Kasumi-1 (cell line): Measurements from ENCODE around the gene FAM210B.
"Not testable (repeated sequence)": the region's sequence is repeated elsewhere in the genome, so short reads cannot be mapped to it uniquely, and the experiment has no call there.

Experiments used
- DNase-seq, 2 experiments: peaks; one replicate each; lab custom pipeline; 2025; lab: John Stamatoyannopoulos, UW

Gene FAM210B

DNA sequence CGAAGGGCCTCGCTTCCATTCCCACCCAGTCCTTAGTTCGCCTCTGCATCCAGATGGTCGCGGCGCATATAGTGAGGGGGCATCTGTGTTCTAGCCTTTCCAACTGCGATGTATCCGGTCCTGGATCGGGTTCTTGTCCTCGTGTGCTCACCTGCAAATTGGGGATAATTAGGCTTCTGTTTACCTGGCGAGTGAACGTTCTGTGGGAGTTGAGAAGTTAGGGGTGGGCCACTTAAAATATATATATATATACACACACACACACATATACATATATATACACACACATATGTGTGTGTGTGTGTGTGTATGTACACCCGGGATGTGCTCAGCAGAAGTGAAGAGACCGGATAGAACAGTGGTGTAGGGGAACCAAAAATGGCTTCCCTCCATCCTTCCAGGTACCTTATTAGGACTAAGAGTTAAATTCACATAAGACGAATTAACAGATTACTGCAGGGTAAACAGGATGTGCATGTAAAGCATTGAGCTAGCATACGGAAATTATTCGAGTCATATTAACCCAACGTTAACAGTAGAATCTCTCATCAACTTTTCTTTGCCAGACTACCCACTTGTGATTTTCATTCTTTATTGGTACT, 34.2 kb downstream of the FAM210B start:
- peak; percentile 42 to 44 for DNase-seq

DNA sequence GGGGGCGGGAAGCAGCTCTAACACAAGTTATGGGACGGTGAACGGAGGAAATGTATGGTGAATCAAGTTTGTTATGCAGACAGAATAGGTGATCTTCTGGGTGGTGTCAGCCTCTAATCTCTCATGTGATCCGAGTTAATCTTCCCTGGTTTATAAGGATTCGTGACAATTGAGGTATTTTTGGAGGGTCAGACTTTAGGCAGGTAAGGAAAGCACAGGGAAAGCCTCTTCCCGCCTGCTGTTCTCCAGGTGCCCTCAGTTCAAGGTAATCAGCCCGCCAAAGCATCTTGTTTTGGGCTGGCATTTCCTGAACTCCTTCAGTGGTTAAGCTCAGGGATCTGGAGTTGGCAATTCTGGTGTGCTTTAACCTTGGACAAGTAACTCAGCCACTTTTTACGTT, 34.9 kb downstream of the FAM210B start:
- no peak for DNase-seq

DNA sequence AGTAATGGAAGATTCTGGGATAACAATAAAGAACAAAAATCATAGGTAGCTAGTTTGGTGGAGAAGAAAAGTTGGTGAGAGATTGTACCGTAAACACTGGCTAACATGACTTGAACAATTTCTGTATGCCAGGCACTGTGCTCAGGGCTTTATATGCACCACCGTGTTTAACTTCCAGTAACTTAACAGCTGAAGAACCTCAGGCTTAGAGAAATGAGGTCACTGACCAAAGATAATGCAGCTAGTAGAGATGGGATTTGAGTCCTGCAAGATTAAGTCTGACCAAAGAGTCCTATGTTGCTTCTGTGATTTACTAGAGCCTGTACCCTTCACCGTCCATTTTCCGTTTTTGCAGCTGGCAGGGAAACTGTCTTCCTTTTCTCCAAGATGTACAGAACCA, 36.4 kb downstream of the FAM210B start:
- DNase-seq: no peak

DNA sequence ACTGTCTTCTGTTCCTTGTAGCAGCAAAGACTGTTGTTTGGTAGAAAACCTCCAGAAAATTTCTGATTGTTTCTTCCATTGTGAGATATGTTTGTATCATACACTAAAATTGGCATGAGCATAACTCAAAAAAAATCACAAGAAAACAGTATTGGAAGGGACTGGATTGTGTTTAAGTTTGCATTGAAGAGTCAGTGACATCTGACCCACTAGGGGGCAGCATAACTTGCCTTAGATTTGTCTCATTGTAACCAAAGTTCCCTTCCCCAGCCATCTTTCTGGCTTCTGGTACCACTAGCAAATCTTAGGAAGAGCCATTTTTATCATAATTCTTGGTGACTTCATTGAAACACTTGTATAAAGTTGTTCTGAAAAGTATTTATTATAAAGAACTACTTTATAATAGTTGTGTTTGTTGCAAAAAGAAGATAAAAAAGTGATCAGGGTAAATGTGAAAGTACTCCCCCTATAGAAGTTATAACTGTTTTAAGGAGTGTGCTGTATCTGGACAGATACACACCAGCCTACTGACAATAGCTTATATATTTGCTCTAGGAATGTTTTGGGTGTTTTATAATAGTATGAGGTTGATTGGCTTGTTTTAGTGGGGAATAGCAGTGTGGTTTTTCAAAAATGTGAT, 41.3 kb downstream of the FAM210B start:
- peak; percentile 79 to 89 for DNase-seq

DNA sequence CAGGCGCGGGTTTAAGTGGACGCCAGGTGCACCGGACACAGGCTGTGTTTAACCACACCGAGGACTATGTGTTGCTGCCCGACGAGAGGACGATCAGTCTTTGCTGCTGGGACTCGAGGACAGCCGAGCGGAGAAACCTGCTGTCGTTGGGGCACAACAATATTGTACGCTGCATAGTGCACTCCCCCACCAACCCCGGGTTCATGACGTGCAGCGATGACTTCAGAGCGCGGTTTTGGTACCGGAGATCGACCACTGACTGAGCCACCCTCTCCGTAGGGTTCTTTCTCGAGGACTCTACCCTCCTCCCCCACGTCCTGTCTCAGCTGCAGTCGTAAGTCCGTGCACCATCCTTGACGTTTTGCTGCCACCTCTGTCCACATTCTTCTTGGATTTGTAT, 44.7 kb downstream of the FAM210B start:
- no peak for DNase-seq

DNA sequence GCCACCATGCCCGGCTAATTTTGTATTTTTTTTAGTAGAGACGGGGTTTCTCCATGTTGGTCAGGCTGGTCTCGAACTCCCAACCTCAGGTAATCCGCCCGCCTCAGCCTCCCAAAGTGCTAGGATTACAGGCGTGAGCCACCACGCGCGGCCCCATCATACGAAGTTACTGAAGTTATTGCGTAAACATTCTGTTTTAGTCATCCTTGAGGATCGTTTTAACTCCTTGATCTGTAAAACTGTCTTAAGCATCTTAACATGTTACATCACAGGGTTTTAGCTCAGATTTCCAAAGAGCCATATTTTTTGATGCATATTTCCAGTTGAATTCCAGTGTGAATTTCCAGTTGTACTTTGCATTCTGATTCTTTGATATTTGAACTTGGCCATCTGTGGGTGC, 46.6 kb downstream of the FAM210B start:
- not testable (repeated sequence) for DNase-seq

DNA sequence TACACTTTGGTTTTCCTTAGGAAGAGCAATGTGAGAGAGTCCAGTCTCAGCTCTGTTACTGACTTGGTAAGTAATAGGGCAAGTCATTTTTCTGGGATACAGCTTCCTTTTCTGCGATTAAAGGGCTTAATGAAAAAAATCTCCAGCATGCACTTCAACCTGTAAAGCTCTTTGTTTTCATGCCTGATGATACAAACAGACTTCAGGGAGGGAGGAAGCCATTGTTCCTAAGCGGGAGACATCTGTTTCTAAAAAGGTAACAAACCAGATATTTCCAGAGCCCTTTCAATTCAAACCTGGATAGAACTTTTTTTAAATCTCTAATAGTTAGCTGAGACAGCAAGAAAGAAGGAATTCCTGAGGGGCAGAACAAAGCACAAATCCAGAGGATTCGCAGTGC, 48.1 kb downstream of the FAM210B start:
- no peak for DNase-seq

DNA sequence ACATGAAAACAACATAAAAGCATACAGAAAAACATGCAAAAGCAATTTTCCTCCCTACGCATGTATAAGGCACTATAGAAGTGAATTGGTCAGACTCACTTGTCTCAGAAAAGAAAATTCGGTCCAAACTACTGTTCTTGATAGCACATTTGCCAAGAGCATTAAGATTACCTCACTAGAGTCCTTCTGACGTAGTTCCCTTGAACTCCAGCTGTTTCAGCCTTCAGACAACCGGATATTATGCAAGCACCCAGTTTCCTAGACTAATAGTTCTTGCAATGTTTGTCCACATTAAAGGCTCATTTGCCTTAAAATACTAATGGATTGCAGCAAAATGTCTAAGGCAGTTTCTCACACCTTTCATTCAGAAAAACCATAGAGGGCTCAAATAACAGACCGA, 50.7 kb downstream of the FAM210B start:
- DNase-seq: peak; percentile 61 to 66

DNA sequence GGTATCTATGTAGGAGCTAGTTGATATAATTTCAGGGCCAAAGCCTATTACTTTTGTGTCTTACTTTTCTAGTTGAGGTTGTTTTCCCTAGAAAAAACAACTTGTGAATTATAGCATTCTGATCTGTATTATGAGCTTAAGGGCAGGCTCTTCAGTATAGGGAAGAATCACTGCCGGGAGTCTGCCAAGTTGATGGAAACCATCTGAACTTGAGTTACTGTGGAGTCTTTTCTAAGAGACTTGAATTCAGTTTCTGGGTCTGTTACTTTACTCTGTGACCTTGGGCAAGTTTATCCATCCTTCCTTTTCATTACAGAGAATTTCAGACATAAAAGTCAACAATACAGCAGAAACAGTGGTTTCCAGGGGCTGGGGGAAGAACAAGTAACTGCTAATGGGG, 51.2 kb downstream of the FAM210B start:
- DNase-seq: no peak

DNA sequence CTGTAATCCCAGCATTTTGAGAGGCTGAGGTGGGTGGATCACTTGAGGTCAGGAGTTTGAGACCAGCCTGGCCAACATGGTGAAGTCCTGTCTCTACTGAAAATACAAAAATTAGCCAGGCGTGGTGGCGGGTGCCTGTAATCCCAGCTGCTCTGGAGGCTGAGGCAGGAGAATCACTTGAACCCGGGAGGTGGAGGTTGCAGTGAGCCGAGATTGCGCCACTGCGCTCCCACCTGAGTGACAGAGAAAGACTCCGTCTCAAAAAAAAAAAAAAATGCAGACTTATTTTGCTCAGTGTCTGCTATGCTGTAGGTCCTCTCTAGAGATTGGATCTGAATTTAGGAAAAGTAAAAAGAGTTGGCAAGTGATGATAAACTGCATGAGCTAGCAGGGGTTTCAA, 52.5 kb downstream of the FAM210B start:
- DNase-seq: not testable (repeated sequence)

DNA sequence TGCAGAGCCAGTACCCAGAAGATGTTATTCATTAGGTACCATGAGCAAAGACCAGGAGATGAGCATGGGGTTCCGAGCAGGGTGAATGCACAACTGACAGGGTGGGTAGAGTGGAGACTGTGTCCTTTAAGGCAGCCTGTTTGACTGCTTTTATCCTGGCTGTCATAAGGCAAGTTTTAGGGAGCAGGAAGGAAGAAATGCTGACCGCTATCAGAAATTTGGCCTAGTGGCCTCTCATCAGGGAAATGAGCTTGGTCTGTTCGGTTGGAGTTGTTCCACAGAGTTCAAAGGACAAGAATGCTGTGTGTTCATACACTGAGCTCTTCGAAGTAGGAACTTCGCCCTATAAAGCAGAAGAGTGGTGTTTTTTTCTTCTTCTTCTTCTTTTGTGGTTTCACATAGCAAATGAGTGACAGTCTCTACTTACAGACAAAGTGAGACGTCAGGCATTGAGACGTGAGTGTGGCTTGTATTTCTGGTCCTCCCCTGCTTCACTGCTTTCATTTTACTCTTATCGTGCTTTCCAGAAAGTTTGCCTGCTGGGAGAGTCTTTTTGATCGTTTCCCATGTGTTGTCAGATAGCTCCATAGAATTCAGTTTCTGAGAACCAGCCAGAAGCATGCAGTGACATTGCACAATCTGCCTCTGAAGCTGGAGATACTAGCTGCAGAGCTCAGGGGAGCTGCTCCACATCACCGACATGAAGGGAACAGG, 53.1 kb downstream of the FAM210B start, which contains the start of gene CASS4:
CASS4 (plus strand) TSS at position 502 of the 714 bp plus-strand sequence; CDS start at position 701, 199 bp downstream.
- DNase-seq: peak; percentile 87 to 88

DNA sequence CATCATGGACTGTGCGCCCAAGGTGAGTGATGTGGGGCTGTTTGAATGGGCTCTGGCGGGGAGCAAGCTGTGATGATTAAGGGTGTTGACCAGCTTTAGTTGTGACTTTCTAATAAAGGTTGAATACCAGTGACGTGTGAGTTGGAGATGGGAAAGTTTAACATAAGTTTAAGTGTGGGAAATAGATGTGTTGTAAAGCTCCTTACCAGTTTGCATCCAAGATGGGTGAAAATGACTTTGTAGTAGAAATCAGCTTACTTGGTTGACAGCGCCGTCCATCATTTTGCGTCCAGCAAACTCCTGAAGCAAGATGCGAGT, 53.7 kb downstream of the FAM210B start:
- no peak for DNase-seq

DNA sequence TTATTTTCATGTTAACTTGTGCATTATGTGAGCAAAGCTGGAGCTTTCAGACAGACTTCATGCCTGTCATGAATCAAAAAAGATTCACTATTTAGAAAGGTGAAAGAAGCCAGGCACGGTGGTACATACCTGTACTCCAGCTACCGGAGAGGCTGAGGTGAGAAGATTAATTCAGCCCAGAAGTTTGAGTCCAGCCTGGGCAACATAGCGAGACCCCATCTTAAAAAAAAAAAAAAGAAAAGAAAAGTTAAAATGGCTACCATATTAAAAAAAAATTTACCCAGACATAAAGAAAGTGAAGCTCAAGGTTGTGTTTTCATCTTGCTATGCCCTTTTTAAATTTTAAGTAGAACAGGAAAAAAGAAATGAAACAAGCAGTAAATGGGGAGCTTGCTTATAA, 54.2 kb downstream of the FAM210B start:
- no peak for DNase-seq

DNA sequence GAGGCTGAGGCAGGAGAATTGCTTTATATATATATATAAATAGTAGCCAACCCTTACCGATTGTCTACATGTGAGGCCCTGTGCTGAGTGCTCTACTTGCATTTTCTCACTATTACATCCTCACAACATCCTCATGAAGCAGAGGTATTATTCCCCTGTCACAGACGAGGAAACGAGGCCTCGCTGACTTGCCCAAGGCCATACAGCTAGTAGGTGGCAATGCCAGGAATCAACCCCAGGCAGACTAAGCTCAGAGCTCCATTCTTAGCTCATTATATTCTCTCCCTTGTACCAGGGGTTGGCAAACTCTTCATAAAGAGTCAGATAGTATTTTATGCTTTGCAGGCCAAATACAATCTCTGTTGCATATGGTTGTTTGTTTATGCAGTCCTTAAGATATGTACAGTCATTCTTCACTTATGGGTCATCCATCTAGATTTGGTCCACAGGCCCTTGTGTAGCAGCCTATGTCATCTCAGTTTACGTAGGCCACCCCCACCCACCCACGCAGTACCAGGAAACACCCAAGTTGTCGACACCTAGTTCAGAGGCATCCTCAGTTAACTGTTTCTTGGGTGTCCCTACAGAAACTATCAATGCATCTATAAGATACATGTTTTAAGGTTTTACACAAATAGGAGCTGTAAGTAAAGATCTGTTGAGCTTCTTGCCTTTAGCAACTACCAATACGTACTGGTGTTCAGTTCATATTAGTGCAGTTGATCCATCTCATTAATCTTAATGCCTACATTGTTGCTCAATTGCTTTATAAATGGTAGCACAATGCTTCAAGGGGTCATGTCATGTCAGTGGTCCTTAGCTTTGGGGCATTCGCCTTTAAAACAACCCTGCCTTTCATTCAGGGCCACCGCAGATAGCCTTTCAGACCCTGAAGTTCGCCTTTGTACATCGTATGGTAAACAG, 56.3 kb downstream of the FAM210B start:
- DNase-seq: no peak

DNA sequence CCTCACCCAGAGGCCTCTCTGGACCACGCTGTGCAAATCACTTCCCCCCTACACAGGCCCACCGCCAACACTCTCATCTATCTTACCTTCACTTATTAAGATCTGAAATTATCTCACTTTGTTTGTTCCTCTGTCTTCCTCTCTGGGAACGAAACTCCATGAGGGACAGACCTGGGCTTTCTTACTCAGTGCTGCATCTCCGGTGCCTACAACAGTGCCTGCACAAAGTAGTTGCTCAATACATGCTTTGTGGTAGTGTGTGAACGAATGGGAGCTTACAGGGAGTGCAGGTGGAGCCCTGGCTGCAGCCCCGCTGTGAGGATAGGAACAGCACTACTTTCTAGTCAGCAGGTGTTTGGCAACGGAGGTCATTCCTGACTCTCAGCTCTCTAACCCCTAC, 58.6 kb downstream of the FAM210B start:
- no peak for DNase-seq

DNA sequence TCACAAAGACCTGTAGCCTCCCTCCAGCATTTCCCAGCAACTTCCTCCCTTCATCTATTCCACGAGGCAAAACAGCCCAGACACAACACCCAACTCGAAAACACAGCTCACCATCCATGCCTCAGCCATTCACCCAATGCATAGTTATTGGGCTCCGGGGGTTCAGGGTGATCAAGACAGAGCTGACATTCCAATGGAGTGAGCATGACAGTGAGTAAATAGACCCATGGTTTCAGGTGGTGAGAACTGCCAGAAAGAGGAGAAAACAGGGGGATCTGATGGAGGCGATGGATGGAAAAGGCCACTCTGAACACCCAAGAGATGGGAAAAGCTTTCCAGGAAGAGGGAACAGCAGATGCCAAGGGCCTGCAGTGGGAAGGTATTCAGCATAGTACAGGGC, 59.1 kb downstream of the FAM210B start:
- DNase-seq: no peak
